Dendritic cell treated with granulocyte-macrophage colony-stimulating factor and Interleukin-4, amounts not matched to agents 40 ng/mL and 50 ng/mL, for 4 days (primary cell): ENCODE data around the gene MYZAP.
A peak's percentile ranks its signal among the peaks of the same experiment; 100 is the strongest.

Experiments used
- H3K27ac Mint-ChIP-seq: one replicate; pipeline ENCODE4 v1.8.0; 2022; ENCODE audit warnings: mild to moderate bottlenecking, mixed read lengths
- H3K27me3 Mint-ChIP-seq: one replicate; pipeline ENCODE4 v1.8.0; 2022; ENCODE audit warnings: mild to moderate bottlenecking, mixed read lengths
- H3K36me3 Mint-ChIP-seq: one replicate; pipeline ENCODE4 v1.8.0; 2022; ENCODE audit warnings: low read depth, mixed read lengths
- H3K4me1 Mint-ChIP-seq: one replicate; pipeline ENCODE4 v1.8.0; 2022; ENCODE audit warnings: low read depth, mixed read lengths
- H3K4me3 Mint-ChIP-seq: one replicate; pipeline ENCODE4 v1.8.0; 2022; ENCODE audit warnings: mild to moderate bottlenecking, moderate library complexity, mixed read lengths
- H3K9me3 Mint-ChIP-seq: one replicate; pipeline ENCODE4 v1.8.0; 2022; ENCODE audit warnings: mixed read lengths
- intact Hi-C: fragments of 100-400 bp; cut with micrococcal nuclease; formaldehyde crosslinking; loops from one replicate; pipeline ENCODE4 v1.15.0; 2022

The MYZAP gene

DNA sequence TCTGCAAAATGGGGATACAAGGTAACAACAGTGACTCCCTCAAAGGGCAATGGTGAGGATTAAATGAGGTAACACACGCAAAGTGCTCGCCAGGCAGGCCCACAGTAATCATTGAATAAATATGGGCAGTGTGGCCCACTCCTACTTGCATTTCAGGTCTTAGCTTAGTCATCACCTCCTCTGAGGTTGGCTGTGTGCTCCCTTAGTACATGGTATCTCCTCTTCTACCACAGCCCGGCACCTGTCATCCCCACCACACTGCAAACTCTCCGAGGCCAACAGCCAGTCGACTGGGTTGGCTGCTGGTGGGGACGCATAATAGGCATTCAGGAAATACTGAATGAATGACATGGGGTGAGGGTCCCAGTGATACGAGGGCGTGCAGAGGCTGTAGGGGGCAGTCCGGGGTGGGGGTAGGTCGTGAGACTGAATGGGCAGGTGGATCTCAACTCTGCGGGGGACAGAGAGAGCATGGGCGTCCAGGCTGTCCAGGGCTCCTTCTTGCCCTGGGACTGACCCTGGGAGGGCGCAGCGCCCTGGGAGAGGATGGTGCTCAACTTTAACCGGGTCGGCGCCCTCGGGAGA is 375 bp upstream of the MYZAP start:
- H3K27me3 Mint-ChIP-seq: peaks cover 19% of the 10 kb centered on the region
- intact Hi-C loops: no loop called here
- H3K36me3 Mint-ChIP-seq: peaks cover 8% of the 10 kb centered on the region
- H3K4me1 Mint-ChIP-seq: peaks cover 86% of the 10 kb centered on the region
- no peaks in the 10 kb centered on the region for H3K9me3 Mint-ChIP-seq
- H3K27ac Mint-ChIP-seq: peak overlapping the region; percentile 98
- peak overlapping the region; percentile 74 for H3K4me3 Mint-ChIP-seq

DNA sequence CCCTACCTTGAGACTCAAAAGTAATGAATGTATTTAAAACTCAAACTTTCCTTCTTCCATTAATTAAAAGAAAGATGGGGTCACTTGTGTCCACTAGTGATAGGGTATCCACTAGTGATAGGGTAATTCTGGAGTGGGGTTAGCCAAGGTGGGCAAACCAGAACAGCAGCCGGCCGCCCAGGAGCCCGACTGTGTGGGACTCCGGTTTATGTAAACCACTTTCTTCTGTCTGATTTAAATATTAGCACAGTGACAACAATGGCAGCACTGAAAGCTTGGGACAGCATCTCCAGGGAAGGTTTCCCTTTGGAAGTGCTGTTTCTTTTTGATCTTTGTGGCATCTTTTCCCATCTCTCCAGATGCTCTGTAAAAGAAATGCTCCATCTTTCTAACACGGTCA is 722 bp downstream of the MYZAP start:
- H3K27ac Mint-ChIP-seq: peak overlapping the region; percentile 98

DNA sequence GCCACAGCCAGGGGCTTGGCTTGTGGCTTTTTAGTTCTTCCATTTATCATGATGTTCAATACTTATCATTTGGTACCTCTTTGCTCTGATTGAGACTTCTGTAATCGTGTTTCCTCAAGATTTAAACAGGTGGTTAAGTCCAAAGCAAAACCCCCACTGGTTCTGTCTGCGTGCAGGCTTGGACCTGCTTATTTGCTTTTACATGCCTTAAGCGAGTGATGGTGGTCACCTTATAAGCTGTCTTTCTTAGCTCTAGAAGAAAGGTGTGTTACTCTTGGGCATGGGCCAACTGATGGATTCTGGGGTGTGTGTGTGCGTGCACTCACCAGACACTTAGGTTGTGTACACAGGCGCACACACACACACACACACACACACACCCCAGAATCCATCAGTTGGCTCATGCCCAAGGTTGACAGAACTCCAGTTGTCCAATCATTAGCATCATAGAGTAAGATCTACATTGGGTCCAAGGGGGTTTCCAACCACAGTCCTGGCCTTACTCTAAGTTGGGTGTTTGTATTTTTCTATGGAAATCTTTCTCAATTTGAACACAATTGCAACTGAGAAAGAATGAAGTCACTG is 1.2 kb downstream of the MYZAP start:
- Mint-ChIP-seq H3K9me3 (no peaks in the 10 kb centered on the region), H3K4me3 (peak overlapping the region; percentile 73), H3K36me3 (peaks cover 8% of the 10 kb centered on the region), H3K27me3 (peaks cover 19% of the 10 kb centered on the region), H3K4me1 (peaks cover 70% of the 10 kb centered on the region), H3K27ac (peak overlapping the region; percentile 98)
- intact Hi-C loops: no loop called here

More for the DNA sequence above, 722 bp downstream of the MYZAP start:
- intact Hi-C loops: no loop called here
- Mint-ChIP-seq H3K9me3 (no peaks in the 10 kb centered on the region), H3K36me3 (peaks cover 8% of the 10 kb centered on the region), H3K4me1 (peaks cover 75% of the 10 kb centered on the region), H3K27me3 (peaks cover 19% of the 10 kb centered on the region), H3K4me3 (peak overlapping the region; percentile 73)

DNA sequence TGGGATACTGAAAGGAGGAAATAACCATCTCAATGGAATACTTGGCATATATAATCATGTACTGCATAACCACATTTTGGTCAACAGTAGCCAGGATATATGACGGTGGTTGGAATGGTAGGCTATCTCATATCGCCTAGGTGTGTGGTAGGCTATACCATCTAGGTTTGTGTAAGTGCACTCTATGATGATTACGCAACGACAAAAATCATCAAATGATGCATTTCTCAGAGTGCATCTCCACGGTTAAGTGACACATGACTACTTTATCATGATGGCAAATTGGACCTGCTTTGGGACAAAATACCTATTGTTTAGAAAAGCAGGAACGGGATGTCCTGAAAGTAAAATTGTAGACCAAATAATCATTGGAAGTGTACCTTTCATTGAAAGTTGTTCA is 2.8 kb downstream of the MYZAP start:
- Mint-ChIP-seq H3K27ac (no peak overlapping the region), H3K9me3 (no peaks in the 10 kb centered on the region), H3K4me1 (peaks cover 57% of the 10 kb centered on the region), H3K27me3 (peaks cover 18% of the 10 kb centered on the region), H3K36me3 (peaks cover 8% of the 10 kb centered on the region), H3K4me3 (no peak overlapping the region)
- intact Hi-C loops: no loop called here

DNA sequence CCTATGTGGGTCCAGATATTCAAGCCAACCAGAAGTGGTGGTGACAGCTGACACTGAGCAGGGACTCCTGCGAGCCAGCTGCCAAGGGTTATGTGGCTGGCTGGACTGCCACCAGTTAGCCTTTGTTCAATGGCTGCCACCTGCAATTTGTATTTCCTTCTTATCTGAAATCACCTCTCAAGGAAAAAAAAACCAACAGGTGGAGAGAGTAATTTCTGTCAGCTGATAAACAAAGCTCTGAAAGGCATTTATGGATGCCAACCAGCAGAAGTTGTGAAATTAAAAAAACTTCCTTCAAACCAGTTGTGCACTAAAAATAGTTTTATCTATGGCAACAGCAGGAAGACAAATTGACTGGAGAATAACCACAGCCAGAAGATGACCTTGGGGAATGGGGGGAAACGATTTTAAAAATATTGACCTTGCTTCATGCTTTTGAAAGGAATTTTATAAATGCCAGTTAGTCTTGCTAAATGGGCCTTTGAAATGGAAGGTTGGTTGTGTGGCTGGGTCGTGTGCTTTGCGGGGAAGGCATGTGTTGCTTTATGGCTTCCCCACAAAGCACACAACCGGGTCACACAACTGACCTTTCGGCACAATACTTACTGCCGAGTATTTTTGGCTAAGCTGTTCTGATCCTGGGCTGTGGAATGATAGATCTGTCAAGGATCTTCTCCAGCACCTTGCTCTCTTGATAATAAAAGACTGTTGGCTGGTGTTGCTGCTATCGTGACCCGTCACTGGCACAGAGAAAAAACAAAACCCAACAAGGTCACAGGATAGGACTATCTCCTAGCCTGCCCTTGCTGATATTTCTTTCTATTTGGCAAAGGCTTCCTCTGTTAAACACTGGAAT is 3.5 kb downstream of the MYZAP start:
- intact Hi-C loops: no loop called here
- H3K27ac Mint-ChIP-seq: no peak overlapping the region
- no peaks in the 10 kb centered on the region for H3K9me3 Mint-ChIP-seq
- H3K4me1 Mint-ChIP-seq: peaks cover 52% of the 10 kb centered on the region
- no peak overlapping the region for H3K4me3 Mint-ChIP-seq
- H3K27me3 Mint-ChIP-seq: peaks cover 17% of the 10 kb centered on the region
- peaks cover 8% of the 10 kb centered on the region for H3K36me3 Mint-ChIP-seq

DNA sequence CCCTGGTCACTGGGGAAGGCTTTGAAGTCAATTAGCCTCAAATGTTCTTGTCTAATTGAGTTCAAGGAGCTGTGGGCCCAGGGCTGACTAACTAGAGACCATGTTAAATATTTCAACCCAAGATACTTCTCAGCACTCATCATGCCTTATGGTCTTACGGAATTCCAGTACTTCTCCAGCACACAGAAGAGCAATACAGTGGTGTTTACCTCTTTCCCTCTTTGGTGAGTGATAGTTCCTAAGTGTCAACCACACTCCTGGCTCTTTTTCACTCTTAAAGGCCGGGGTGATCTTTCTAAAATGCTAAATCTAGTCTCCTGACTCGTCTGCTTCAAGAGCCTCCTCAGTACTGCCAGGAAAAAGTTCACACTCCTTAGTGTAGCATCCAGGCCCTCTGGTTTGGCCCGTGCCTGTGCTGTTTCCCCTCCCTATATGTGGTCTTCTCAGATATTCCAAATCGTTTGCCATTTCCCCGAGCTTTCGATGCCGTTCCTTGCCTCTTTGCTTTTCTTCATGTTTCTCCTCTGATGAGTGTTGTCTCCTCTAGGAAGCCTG is 4.7 kb downstream of the MYZAP start:
- intact Hi-C loops: no loop called here
- H3K4me3 Mint-ChIP-seq: no peak overlapping the region
- H3K27me3 Mint-ChIP-seq: peaks cover 10% of the 10 kb centered on the region
- peaks cover 44% of the 10 kb centered on the region for H3K4me1 Mint-ChIP-seq
- no peaks in the 10 kb centered on the region for H3K9me3 Mint-ChIP-seq
- H3K36me3 Mint-ChIP-seq: peaks cover 8% of the 10 kb centered on the region
- H3K27ac Mint-ChIP-seq: no peak overlapping the region

DNA sequence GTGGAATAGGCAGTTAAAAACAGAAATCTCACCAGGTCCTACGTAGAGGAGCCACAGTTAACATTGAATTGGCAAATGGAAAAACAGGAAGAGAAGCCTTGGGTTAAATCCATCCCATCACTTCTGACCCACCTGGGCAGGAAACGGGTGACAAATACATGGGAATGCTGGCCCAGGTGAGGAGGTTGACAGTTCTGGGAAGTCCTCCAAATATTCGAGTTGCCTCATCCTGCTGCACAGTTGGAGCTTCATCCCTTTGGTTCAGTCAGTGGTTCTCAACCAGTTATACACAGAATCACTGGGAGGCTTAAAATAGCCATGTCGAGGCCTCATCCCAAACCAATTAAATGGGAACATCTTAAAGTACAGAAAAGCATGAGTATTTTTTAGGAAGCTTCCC is 5.3 kb downstream of the MYZAP start:
- intact Hi-C loops: no loop called here

DNA sequence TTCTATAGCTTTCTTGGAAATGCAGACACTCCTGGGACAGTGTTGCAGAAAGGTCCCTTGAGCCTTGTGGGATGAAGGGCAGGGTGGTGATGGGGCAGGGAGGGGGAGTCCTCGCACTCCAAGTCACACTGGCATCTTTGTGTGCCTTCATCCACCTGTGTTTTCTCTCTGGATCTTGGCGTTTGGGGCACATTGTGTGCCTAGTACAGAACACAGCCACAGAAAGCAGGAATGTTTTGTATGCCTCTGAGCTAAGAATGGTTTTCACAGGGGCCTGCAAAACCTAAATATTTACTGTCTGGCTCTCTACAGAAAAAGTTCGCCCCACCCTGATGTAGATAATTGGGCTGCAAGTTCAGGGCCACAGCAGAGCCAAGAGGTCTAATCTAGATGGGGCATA is 5.7 kb downstream of the MYZAP start:
- no peak overlapping the region for H3K4me3 Mint-ChIP-seq
- no peaks in the 10 kb centered on the region for H3K9me3 Mint-ChIP-seq
- H3K36me3 Mint-ChIP-seq: peaks cover 8% of the 10 kb centered on the region
- peaks cover 7% of the 10 kb centered on the region for H3K27me3 Mint-ChIP-seq
- no peak overlapping the region for H3K27ac Mint-ChIP-seq
- intact Hi-C loops: no loop called here
- peaks cover 48% of the 10 kb centered on the region for H3K4me1 Mint-ChIP-seq

More for the DNA sequence above, 5.3 kb downstream of the MYZAP start:
- H3K4me3 Mint-ChIP-seq: no peak overlapping the region
- H3K9me3 Mint-ChIP-seq: no peaks in the 10 kb centered on the region
- no peak overlapping the region for H3K27ac Mint-ChIP-seq
- H3K27me3 Mint-ChIP-seq: peaks cover 8% of the 10 kb centered on the region
- peaks cover 48% of the 10 kb centered on the region for H3K4me1 Mint-ChIP-seq
- H3K36me3 Mint-ChIP-seq: peaks cover 8% of the 10 kb centered on the region

DNA sequence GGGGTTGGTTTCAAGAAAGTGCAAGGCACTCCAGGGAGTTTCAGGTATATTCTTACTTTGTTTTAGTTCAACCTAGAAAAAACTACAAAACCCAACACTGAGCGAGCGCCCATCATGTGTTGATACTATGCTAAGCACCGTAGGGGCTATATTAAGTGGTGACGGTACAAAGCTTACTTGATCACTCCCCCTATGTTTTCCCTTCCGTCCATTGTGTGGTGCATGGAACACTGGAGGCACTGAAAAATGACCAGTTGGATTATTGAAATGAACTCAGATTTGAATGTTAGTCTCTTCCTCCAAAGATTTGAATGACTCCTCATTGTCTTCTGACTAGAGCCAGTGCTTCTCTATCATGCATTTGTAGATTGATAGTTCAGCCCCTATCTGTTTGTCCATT is 6.6 kb downstream of the MYZAP start:
- H3K27me3 Mint-ChIP-seq: peaks cover 2% of the 10 kb centered on the region
- H3K9me3 Mint-ChIP-seq: no peaks in the 10 kb centered on the region
- intact Hi-C loops: no loop called here
- H3K4me3 Mint-ChIP-seq: no peak overlapping the region
- peaks cover 8% of the 10 kb centered on the region for H3K36me3 Mint-ChIP-seq
- H3K4me1 Mint-ChIP-seq: peaks cover 40% of the 10 kb centered on the region
- no peak overlapping the region for H3K27ac Mint-ChIP-seq

DNA sequence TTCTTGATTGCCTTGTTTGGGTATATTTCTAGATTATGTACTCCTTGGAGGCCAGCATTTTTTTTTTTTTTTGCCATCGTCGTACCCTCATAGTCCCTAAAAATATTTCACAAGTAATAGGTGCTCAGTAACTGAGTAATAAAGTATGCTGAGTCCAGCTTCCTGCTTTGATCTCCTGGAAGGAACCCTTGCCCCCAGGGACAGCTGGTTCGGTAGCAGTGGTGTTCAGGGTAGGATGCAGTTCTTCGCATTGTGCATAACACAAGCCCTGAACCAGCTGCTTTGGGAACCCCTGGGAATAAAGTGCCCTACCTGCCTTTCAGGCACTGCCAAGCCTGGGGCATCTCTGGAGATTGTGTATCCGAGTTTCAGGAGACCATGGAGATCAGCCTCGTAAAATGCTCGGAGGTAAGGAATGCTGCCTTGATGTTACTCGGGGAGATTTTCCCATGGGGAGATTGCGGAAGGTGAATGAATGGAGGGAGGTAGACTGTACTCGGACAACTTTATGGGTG is 7.6 kb downstream of the MYZAP start:
- no peak overlapping the region for H3K27ac Mint-ChIP-seq
- intact Hi-C loops: no loop called here
- no peaks in the 10 kb centered on the region for H3K9me3 Mint-ChIP-seq
- H3K27me3 Mint-ChIP-seq: peaks cover 2% of the 10 kb centered on the region
- H3K4me3 Mint-ChIP-seq: no peak overlapping the region
- peaks cover 32% of the 10 kb centered on the region for H3K4me1 Mint-ChIP-seq
- peaks cover 5% of the 10 kb centered on the region for H3K36me3 Mint-ChIP-seq

DNA sequence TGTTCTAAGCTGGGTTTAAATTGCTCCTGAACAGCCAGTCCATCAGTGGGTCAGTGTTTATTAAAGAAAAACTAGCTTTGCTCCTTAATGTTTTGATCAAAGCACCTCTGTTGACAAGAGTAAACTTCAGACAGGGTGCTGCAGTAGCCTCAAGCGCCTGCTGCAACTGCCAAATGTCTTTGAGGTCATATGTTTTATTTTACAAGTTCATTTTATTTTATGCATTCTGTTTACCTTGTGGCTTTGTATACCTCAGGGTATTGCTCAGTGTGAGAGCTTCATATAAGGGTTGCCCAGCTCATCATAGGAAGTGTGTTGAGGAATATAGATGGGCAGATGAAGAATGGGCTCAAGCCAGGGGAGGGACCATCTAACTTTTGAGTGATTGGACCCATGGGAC is 8.5 kb downstream of the MYZAP start:
- H3K27me3 Mint-ChIP-seq: peaks cover 2% of the 10 kb centered on the region
- H3K4me1 Mint-ChIP-seq: peaks cover 24% of the 10 kb centered on the region
- no peak overlapping the region for H3K27ac Mint-ChIP-seq
- no peak overlapping the region for H3K4me3 Mint-ChIP-seq
- intact Hi-C loops: no loop called here
- no peaks in the 10 kb centered on the region for H3K9me3 Mint-ChIP-seq
- H3K36me3 Mint-ChIP-seq: peaks cover 14% of the 10 kb centered on the region

DNA sequence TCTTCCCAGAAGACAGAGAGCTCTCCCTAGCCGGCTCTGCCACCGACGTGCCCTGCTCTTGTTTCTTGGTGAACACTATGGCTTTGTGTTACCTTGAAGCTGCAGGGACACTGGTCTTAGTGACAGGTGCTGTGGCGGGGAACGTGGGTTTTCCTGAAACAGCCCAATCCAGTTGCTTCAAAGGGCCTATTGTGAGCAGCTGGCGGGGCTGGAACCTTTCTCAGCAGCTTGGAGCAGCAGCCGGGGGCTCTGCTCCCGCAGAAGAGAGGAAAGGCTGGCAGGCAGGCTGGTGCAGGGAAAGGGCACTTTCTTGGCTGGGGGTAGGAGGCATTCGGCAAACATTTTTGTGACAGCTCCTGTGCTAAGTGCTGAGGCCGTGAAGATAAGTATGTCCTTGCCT is 12.8 kb downstream of the MYZAP start:
- H3K4me3 Mint-ChIP-seq: no peak overlapping the region
- peaks cover under 1% of the 10 kb centered on the region for H3K27me3 Mint-ChIP-seq
- intact Hi-C loops: no loop called here
- peaks cover 45% of the 10 kb centered on the region for H3K36me3 Mint-ChIP-seq
- peak overlapping the region; percentile 10 for H3K27ac Mint-ChIP-seq
- H3K4me1 Mint-ChIP-seq: peaks cover 36% of the 10 kb centered on the region
- no peaks in the 10 kb centered on the region for H3K9me3 Mint-ChIP-seq

DNA sequence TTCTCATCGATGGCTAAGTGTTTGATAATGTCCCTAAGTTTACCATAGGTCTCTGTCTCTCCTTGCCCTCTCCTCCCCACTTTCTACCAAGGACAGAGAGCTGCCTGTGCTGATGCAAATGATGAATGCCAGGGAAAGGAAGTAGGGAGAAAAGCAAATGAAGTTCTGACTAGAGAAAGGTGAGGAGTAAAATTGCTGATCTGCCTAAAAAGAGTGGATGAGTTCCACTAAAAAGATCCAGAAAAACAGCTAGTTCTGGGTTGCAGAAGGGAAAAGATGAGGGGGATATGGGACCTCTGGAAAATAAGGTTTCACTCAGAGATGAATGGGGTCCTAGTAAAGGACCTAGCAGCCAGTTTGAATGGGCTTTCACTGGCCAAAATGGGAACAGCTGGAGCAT is 13.8 kb downstream of the MYZAP start:
- Mint-ChIP-seq H3K9me3 (no peaks in the 10 kb centered on the region), H3K4me1 (peaks cover 40% of the 10 kb centered on the region), H3K27ac (no peak overlapping the region), H3K27me3 (no peaks in the 10 kb centered on the region), H3K4me3 (no peak overlapping the region), H3K36me3 (peaks cover 50% of the 10 kb centered on the region)
- intact Hi-C loops: no loop called here

DNA sequence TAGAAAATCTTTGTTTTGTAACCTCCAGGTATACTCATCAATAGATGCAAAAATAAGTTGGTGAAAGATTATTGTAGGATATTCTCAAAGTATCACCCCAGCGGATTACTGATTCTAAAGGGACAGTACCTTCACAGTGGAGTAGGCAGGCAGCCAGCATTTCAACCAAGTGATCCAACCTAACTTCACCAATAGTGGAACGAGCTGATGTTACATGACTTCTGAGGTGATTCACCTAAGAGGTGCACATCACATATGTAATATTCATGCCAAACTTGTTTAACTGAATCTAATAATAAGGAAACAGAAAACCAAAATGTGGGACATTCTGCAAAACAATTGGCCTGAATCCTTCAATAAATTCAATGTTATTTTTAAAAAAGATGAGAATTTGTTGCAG is 14.3 kb downstream of the MYZAP start:
- H3K9me3 Mint-ChIP-seq: no peaks in the 10 kb centered on the region
- intact Hi-C loops: no loop called here
- no peak overlapping the region for H3K4me3 Mint-ChIP-seq
- H3K36me3 Mint-ChIP-seq: peaks cover 52% of the 10 kb centered on the region
- H3K4me1 Mint-ChIP-seq: peaks cover 43% of the 10 kb centered on the region
- H3K27me3 Mint-ChIP-seq: no peaks in the 10 kb centered on the region
- H3K27ac Mint-ChIP-seq: no peak overlapping the region
